SK-N-SH (cell line): Measurements from ENCODE around the gene TXNDC9. TPM values are rescaled to one million over a fixed set of nuclear protein-coding genes. Genes with fewer than 3 reads are reported as not detected.

ENCODE experiments used
- CTCF ChIA-PET: fragments of 300-600, 350-600 bp; formaldehyde crosslinking; extraction: SDS; loops from one replicate; lab custom pipeline; 2021; lab: Yijun Ruan, JAX
- POLR2A ChIA-PET: fragments of 350-600 bp; sonication (Branson Sonifier 250); formaldehyde crosslinking; extraction: SDS; loops from one replicate; lab custom pipeline; 2020; ENCODE audit warnings: antibody characterized with exemption, inconsistent platforms; lab: Yijun Ruan, JAX
- DNase-seq: peaks from one replicate; pipeline ENCODE4 v3.0.0; 2012
- H2AFZ ChIP-seq: fragments of 200-600 bp; sonication (generic); 2 replicates; pipeline ENCODE4 v1.8.1; 2016; ENCODE audit warnings: antibody characterized with exemption, mild to moderate bottlenecking, low read depth
- H3F3A ChIP-seq: fragments of 200-600 bp; sonication (generic); replicated peaks from 2 replicates; pipeline ENCODE3; 2016; ENCODE audit warnings: antibody characterized with exemption, mild to moderate bottlenecking; ENCODE audit not compliant: insufficient read depth
- H3K27ac ChIP-seq, 2 experiments: fragments of 200-500 bp in 1 of 2; fragments of 200-600 bp in 1 of 2; sonication (Bioruptor generic) in 1 of 2; sonication (generic), shearing (Covaris generic) in 1 of 2; 2 replicates each; pipeline versions ENCODE4 v1.5.1 to v1.6.1; 2014 to 2016; ENCODE audit warnings: low read depth in 2 of 2, inconsistent platforms in 1 of 2, low read length in 1 of 2, mild to moderate bottlenecking in 1 of 2, mixed read lengths in 1 of 2
- H3K27me3 ChIP-seq: fragments of 200-600 bp; sonication (generic), shearing (Covaris generic); 2 replicates; pipeline ENCODE4 v1.6.1; 2016; ENCODE audit warnings: mixed run types; ENCODE audit not compliant: insufficient read depth
- H3K36me3 ChIP-seq, 2 experiments: fragments of 200-500 bp in 1 of 2; fragments of 200-600 bp in 1 of 2; sonication (Bioruptor generic) in 1 of 2; sonication (generic) in 1 of 2; replicated peaks in 1 of 2; 2 replicates each; pipeline versions ENCODE3 to v1.5.1; 2014 to 2016; ENCODE audit warnings: low read length in 1 of 2, mild to moderate bottlenecking in 1 of 2; ENCODE audit not compliant: insufficient read depth in 2 of 2, control insufficient read depth in 1 of 2
- H3K4me1 ChIP-seq, 2 experiments: fragments of 200-500 bp in 1 of 2; fragments of 200-600 bp in 1 of 2; sonication (Bioruptor generic) in 1 of 2; sonication (generic), shearing (Covaris generic) in 1 of 2; 2 replicates each; pipeline versions ENCODE4 v1.5.1 to v1.6.1; 2014 to 2016; ENCODE audit warnings: low read depth in 1 of 2, low read length in 1 of 2, mixed run types in 1 of 2; ENCODE audit not compliant: insufficient read depth in 2 of 2, control insufficient read depth in 1 of 2
- H3K4me2 ChIP-seq: fragments of 200-600 bp; sonication (generic), shearing (Covaris generic); 2 replicates; pipeline ENCODE4 v1.6.1; 2017; ENCODE audit warnings: mixed run types
- H3K4me3 ChIP-seq, 2 experiments: fragments of 200-500 bp in 1 of 2; fragments of 200-600 bp in 1 of 2; sonication (Bioruptor generic) in 1 of 2; sonication (generic), shearing (Covaris generic) in 1 of 2; 2 replicates each; pipeline versions ENCODE4 v1.5.1 to v1.8.1; 2014 to 2016; ENCODE audit warnings: low read depth in 2 of 2, inconsistent platforms in 1 of 2, low read length in 1 of 2, mild to moderate bottlenecking in 1 of 2, mixed read lengths in 1 of 2, moderate library complexity in 1 of 2
- H3K79me2 ChIP-seq: fragments of 200-600 bp; sonication (generic); 2 replicates; pipeline ENCODE4 v1.8.1; 2017; ENCODE audit warnings: mild to moderate bottlenecking; ENCODE audit not compliant: insufficient read depth
- H3K9ac ChIP-seq: fragments of 200-600 bp; sonication (generic); 2 replicates; pipeline ENCODE4 v1.6.1; 2017; ENCODE audit warnings: mixed run types
- H3K9me2 ChIP-seq: fragments of 200-600 bp; sonication (generic); 2 replicates; pipeline ENCODE4 v1.6.1; 2017; ENCODE audit warnings: mixed run types
- H3K9me3 ChIP-seq: fragments of 200-600 bp; sonication (generic); 2 replicates; pipeline ENCODE4 v1.6.1; 2017; ENCODE audit warnings: mixed run types, mild to moderate bottlenecking, moderate library complexity
- H4K20me1 ChIP-seq: fragments of 200-600 bp; sonication (generic); 2 replicates; pipeline ENCODE4 v1.6.1; 2017; ENCODE audit warnings: mild to moderate bottlenecking, mixed run types; ENCODE audit not compliant: insufficient read depth
- CHD2 ChIP-seq: fragments of 150-350 bp; IDR thresholded peaks from 2 replicates; pipeline ENCODE4 v1.6.1; 2018; ENCODE audit warnings: low read length; ENCODE audit not compliant: partially characterized antibody
- MXI1 ChIP-seq: IDR thresholded peaks from 2 replicates; pipeline ENCODE4 v1.6.1; 2012; ENCODE audit warnings: mild to moderate bottlenecking, low read depth, low read length, improper control_type of control experiment
- SMC3 ChIP-seq: IDR thresholded peaks from 2 replicates; pipeline ENCODE4 v1.6.1; 2012; ENCODE audit warnings: low read depth, low read length, improper control_type of control experiment
- WGBS: methylation state at CpG from one replicate; pipeline ENCODE4 v1.1.6; 2017; ENCODE audit warnings: low lambda C conversion rate; 5-methylcytosine and 5-hydroxymethylcytosine counted together
- polyA plus RNA-seq, 3 experiments: library from polyadenylated mRNA; depleted of rRNA; stranded (reverse); fragments of >200 nt; gene quantifications; 2 replicates each; pipeline ENCODE4 v1.2.3, GENCODE V29; 2012

TXNDC9 gene
- polyA plus RNA-seq, 1 of the 3 experiments (the other 2 are of a cell fraction), result 19.1 TPM

GRCh38 chr2:99275882-99276281 is 60.3 kb downstream of the TXNDC9 start:
- 41% methylated on average over 7 of the region's 7 CpGs for WGBS
- H3K36me3 ChIP-seq, result peaks cover 0 to 6% of the 10 kb centered on the region in 2 experiments
- ChIA-PET POLR2A (no interaction called here), CTCF (no interaction called here)
- no peaks in the 10 kb centered on the region for H3K79me2 ChIP-seq
- H4K20me1 ChIP-seq, result no peaks in the 10 kb centered on the region
- H3K4me2 ChIP-seq, result no peak overlapping the region
- no peak overlapping the region for H2AFZ ChIP-seq
- no peak overlapping the region for H3K9ac ChIP-seq
- no peak for DNase-seq
- H3K4me1 ChIP-seq, result no peaks in the 10 kb centered on the region; a peak in 1 of 4 replicates
- H3K9me3 ChIP-seq, result peaks cover 3% of the 10 kb centered on the region
- H3K27ac ChIP-seq, result no peak overlapping the region
- TF ChIP-seq SMC3 (no peak), MXI1 (no peak), CHD2 (no peak)
- no peak overlapping the region for H3K4me3 ChIP-seq
- no peaks in the 10 kb centered on the region for H3F3A ChIP-seq
- H3K9me2 ChIP-seq, result no peaks in the 10 kb centered on the region
- no peaks in the 10 kb centered on the region for H3K27me3 ChIP-seq

Other genes with a start within 250 kb of the TXNDC9 start
- 0.25 and 0.41 TPM in 2 replicates for gene C2orf15, start 194.6 kb downstream of the TXNDC9 start, polyA plus RNA-seq (2012; rRNA removed)
- 1.8 and 2.0 TPM in 2 replicates for gene TSGA10, start 181.4 kb downstream of the TXNDC9 start, polyA plus RNA-seq (2012; rRNA removed)
- 5.4 and 8.7 TPM in 2 replicates for gene LIPT1, start 181.4 kb downstream of the TXNDC9 start, polyA plus RNA-seq (2012; rRNA removed)
- gene MITD1, start 155.3 kb downstream of the TXNDC9 start, polyA plus RNA-seq (2012; rRNA removed), result 11.8 and 15.7 TPM in 2 replicates
- gene MRPL30, start 155.1 kb downstream of the TXNDC9 start, polyA plus RNA-seq (2012; rRNA removed), result 14.9 and 18.4 TPM in 2 replicates
- gene LYG2, start 80.7 kb downstream of the TXNDC9 start, polyA plus RNA-seq (2012; rRNA removed), result not detected in 2 replicates
- gene LYG1, start 35.1 kb downstream of the TXNDC9 start, polyA plus RNA-seq (2012; rRNA removed), result 1.2 and 1.4 TPM in 2 replicates
- 8.7 and 9.8 TPM in 2 replicates for gene EIF5B, start 1.1 kb upstream of the TXNDC9 start, polyA plus RNA-seq (2012; rRNA removed)
- gene REV1, start 153.7 kb upstream of the TXNDC9 start, polyA plus RNA-seq (2012; rRNA removed), result 15.9 and 24.2 TPM in 2 replicates